Lower leg skin (tissue), 4 donors: Measurements from ENCODE around the gene MGMT. TPM values are rescaled to one million over a fixed set of nuclear protein-coding genes. Genes with fewer than 3 reads are reported as not detected.

Experiments
- DNase-seq, 2 donors: peaks; one replicate each; pipeline ENCODE4 v3.0.0-alpha.2; 2019; ENCODE audit warnings: low spot score in 2 of 2
- H3K4me3 ChIP-seq: fragments of 200-600 bp; sonication (generic); 2 replicates; pipeline ENCODE4 v1.5.1; 2017; ENCODE audit warnings: mild to moderate bottlenecking, low read depth; ENCODE audit not compliant: poor library complexity, severe bottlenecking
- CTCF ChIP-seq, 3 donors: fragments of 450-650 bp; IDR thresholded peaks; one replicate each; pipeline ENCODE4 v1.5.1; 2016; ENCODE audit warnings: antibody characterized with exemption in 3 of 3, mild to moderate bottlenecking in 3 of 3, moderate library complexity in 2 of 3
- POLR2A ChIP-seq, 2 donors: fragments of 450-650 bp; IDR thresholded peaks; one replicate each; pipeline ENCODE4 v1.6.1; 2016 to 2017; ENCODE audit warnings: antibody characterized with exemption in 2 of 2, mild to moderate bottlenecking in 1 of 2, moderate library complexity in 1 of 2
- WGBS, 2 donors: methylation state at CpG; one replicate each; pipeline ENCODE4 v1.1.5; 2018; 5-methylcytosine and 5-hydroxymethylcytosine counted together
- intact Hi-C: fragments of 100-400 bp; cut with DNase I; formaldehyde crosslinking; loops from one replicate; pipeline ENCODE4 v1.15.0; 2023; ENCODE audit warnings: low total_unique reads
- total RNA-seq, 4 donors: library from RNA; depleted of rRNA; stranded (reverse); fragments of >200 nt; gene quantifications; one replicate each; pipeline ENCODE4 v1.1.0, GENCODE V29; 2016

Gene MGMT
- total RNA-seq, 4 donors from 2014 or later: 13.1 to 38.7 (median 29.2) TPM

- DNase-seq: peak in 1 of 2 donors; percentile 43
- TF ChIP-seq POLR2A (IDR thresholded peaks at IDR 0.05) (no peak), CTCF (IDR thresholded peaks at IDR 0.05) (no peak)
- WGBS, 2 donors: 94 to 95% methylated on average over 10 of the region's 10 CpGs
- intact Hi-C loops: no loop called here
- H3K4me3 ChIP-seq: no peak overlapping the region
Observed at GRCh38 chr10:129767751-129768150, 300.7 kb downstream of the MGMT start.

- intact Hi-C loops: no loop called here
- peak in 1 of 2 donors; percentile 81 for DNase-seq
Observed at GRCh38 chr10:129768437-129769355, 301.7 kb downstream of the MGMT start.

GRCh38 chr10:129769381-129770116, 302.5 kb downstream of the MGMT start:
- TF ChIP-seq POLR2A (IDR thresholded peaks at IDR 0.05): no peak
- no peak for TF ChIP-seq CTCF (IDR thresholded peaks at IDR 0.05)
- DNase-seq: peak in 1 of 2 donors; percentile 32
- H3K4me3 ChIP-seq: no peak overlapping the region
- 92% methylated on average over 24 of the region's 24 CpGs for WGBS, 2 donors
- intact Hi-C loops: no loop called here

More at GRCh38 chr10:129768437-129769355, 301.7 kb downstream of the MGMT start:
- no peak overlapping the region for H3K4me3 ChIP-seq
- 89 to 90% methylated on average over 30 to 40 of the region's 44 CpGs for WGBS, 2 donors
- TF ChIP-seq CTCF (IDR thresholded peaks at IDR 0.05): no peak
- TF ChIP-seq POLR2A (IDR thresholded peaks at IDR 0.05): no peak

GRCh38 chr10:129770286-129770685, 303.2 kb downstream of the MGMT start:
- no peak for TF ChIP-seq POLR2A (IDR thresholded peaks at IDR 0.05)
- TF ChIP-seq CTCF (IDR thresholded peaks at IDR 0.05): no peak
- intact Hi-C loops: no loop called here
- 88 to 96% methylated on average over 14 of the region's 14 CpGs for WGBS, 2 donors
- no peak overlapping the region for H3K4me3 ChIP-seq
- DNase-seq: peak in 1 of 2 donors; percentile 69

GRCh38 chr10:129771024-129771423, 304.0 kb downstream of the MGMT start:
- H3K4me3 ChIP-seq: no peak overlapping the region
- intact Hi-C loops: no loop called here
- peak in 1 of 2 donors; percentile 70 for DNase-seq
- TF ChIP-seq POLR2A (IDR thresholded peaks at IDR 0.05) (no peak), CTCF (IDR thresholded peaks at IDR 0.05) (no peak)
- WGBS, 2 donors: 81 to 82% methylated on average over 13 of the region's 13 CpGs
